B cell (primary cell): ENCODE results near the gene MTPN. TPM values are rescaled to one million over a fixed set of nuclear protein-coding genes. Genes with fewer than 3 reads are reported as not detected.

Experiments
- ATAC-seq: fragments of 200-7000 bp; cut with Tn5 transposase; one replicate; pipeline ENCODE4 v1.10.0; 2021; ENCODE audit warnings: low read depth, mild to moderate bottlenecking, moderate number of reproducible peaks, moderate library complexity
- CTCF ChIA-PET: fragments of 350-600 bp; sonication (Branson Sonifier 250); formaldehyde crosslinking; loops from one replicate; lab custom pipeline; 2021; ENCODE audit warnings: antibody characterized with exemption, inconsistent platforms; lab: Charles Lee
- POLR2A ChIA-PET: fragments of 350-600 bp; sonication (Branson Sonifier 250); formaldehyde crosslinking; loops from one replicate; lab custom pipeline; 2021; ENCODE audit warnings: antibody characterized with exemption; lab: Charles Lee
- DNase-seq: peaks from one replicate; pipeline ENCODE4 v3.0.0; 2013
- H2AFZ ChIP-seq: 2 replicates; pipeline ENCODE4 v1.6.1; 2012; ENCODE audit warnings: mild to moderate bottlenecking, low read depth, low read length; ENCODE audit not compliant: insufficient read depth, poor library complexity, severe bottlenecking
- H3K27ac ChIP-seq, 2 donors: 1 replicate in 1 of 2; 2 replicates in 1 of 2; pipeline ENCODE4 v1.5.1; 2012 to 2013; ENCODE audit warnings: low read length in 2 of 2, mild to moderate bottlenecking in 2 of 2, moderate library complexity in 1 of 2
- H3K27me3 ChIP-seq, 4 experiments: fragments of 200-600 bp in 1 of 4; sonication (generic) in 1 of 4; replicated peaks in 1 of 4; 1 replicate in 2 of 4; 2 replicates in 2 of 4; pipeline versions ENCODE4 v1.6.1 to v1.7.0; 2013 to 2016; ENCODE audit warnings: low read length in 3 of 4, mild to moderate bottlenecking in 2 of 4, mixed read lengths in 1 of 4, moderate library complexity in 1 of 4; ENCODE audit not compliant: insufficient read depth in 4 of 4, control insufficient read depth in 3 of 4; ENCODE audit errors: control extremely low read depth in 1 of 4
- H3K36me3 ChIP-seq, 2 experiments: replicated peaks in 1 of 2; 1 replicate in 1 of 2; 2 replicates in 1 of 2; pipeline versions ENCODE4 v1.6.1 to v1.7.1; 2013; ENCODE audit warnings: low read length in 1 of 2; ENCODE audit not compliant: insufficient read depth in 2 of 2, control insufficient read depth in 1 of 2; ENCODE audit errors: control extremely low read depth in 1 of 2, extremely low read depth in 1 of 2
- H3K4me1 ChIP-seq, 2 donors: fragments of 200-600 bp in 1 of 2; sonication (generic) in 1 of 2; 1 replicate in 1 of 2; 2 replicates in 1 of 2; pipeline versions ENCODE4 v1.5.1 to v1.6.1; 2013 to 2017; ENCODE audit warnings: low read length in 2 of 2; ENCODE audit not compliant: control insufficient read depth in 2 of 2, insufficient read depth in 2 of 2
- H3K4me2 ChIP-seq: replicated peaks from 2 replicates; pipeline ENCODE3; 2012; ENCODE audit warnings: mild to moderate bottlenecking, low read depth, low read length; ENCODE audit not compliant: poor library complexity, severe bottlenecking
- H3K4me3 ChIP-seq, 5 experiments: fragments of 200-600 bp in 1 of 5; sonication (generic) in 1 of 5; 1 replicate in 3 of 5; 2 replicates in 2 of 5; pipeline versions ENCODE4 v1.5.1 to v1.7.0; 2011 to 2016; ENCODE audit warnings: low read length in 4 of 5, mild to moderate bottlenecking in 4 of 5, low read depth in 2 of 5, control low read depth in 1 of 5, moderate library complexity in 1 of 5; ENCODE audit not compliant: insufficient read depth in 1 of 5; ENCODE audit errors: control extremely low read depth in 1 of 5, extremely low read depth in 1 of 5
- H3K79me2 ChIP-seq: fragments of 200-600 bp; sonication (generic); one replicate; pipeline ENCODE4 v1.6.0; 2016; ENCODE audit warnings: low read length; ENCODE audit not compliant: control insufficient read depth, insufficient read depth
- H3K9ac ChIP-seq: fragments of 200-600 bp; sonication (generic); 2 replicates; pipeline ENCODE4 v1.6.1; 2017; ENCODE audit warnings: mild to moderate bottlenecking, low read length, moderate library complexity
- H3K9me3 ChIP-seq, 3 donors: one replicate each; pipeline versions ENCODE4 v1.6.1 to v1.7.1; 2013; ENCODE audit warnings: low read length in 2 of 3; ENCODE audit not compliant: control insufficient read depth in 2 of 3, insufficient read depth in 1 of 3; ENCODE audit errors: control extremely low read depth in 1 of 3
- H4K20me1 ChIP-seq: 2 replicates; pipeline ENCODE4 v1.6.0; 2012; ENCODE audit warnings: mild to moderate bottlenecking, low read length; ENCODE audit not compliant: insufficient read depth, control insufficient read depth, poor library complexity, severe bottlenecking
- H3K27ac Mint-ChIP-seq: one replicate; pipeline ENCODE4 v1.8.0; 2021; ENCODE audit warnings: mixed read lengths
- H3K27me3 Mint-ChIP-seq: one replicate; pipeline ENCODE4 v1.8.0; 2021; ENCODE audit warnings: mixed read lengths
- H3K4me1 Mint-ChIP-seq: one replicate; pipeline ENCODE4 v1.8.0; 2021; ENCODE audit warnings: mixed read lengths
- H3K4me3 Mint-ChIP-seq: one replicate; pipeline ENCODE4 v1.8.0; 2021; ENCODE audit warnings: mixed read lengths
- H3K9me3 Mint-ChIP-seq: one replicate; pipeline ENCODE4 v1.8.0; 2022; ENCODE audit warnings: mixed read lengths; ENCODE audit not compliant: insufficient read depth
- CTCF ChIP-seq: fragments of 200-600 bp; IDR thresholded peaks from one replicate; pipeline ENCODE4 v1.8.0; 2022; ENCODE audit warnings: antibody characterized with exemption, mild to moderate bottlenecking
- EZH2 ChIP-seq: IDR thresholded peaks from 2 replicates; pipeline ENCODE4 v1.6.1; 2012; ENCODE audit warnings: borderline replicate concordance, low read depth, mild to moderate bottlenecking, moderate library complexity, low read length; ENCODE audit not compliant: insufficient read depth, poor library complexity, severe bottlenecking
- WGBS: methylation state at CpG from one replicate; pipeline ENCODE4 v1.1.5; 2013; ENCODE audit warnings: missing lambda C conversion rate; ENCODE audit not compliant: insufficient coverage; 5-methylcytosine and 5-hydroxymethylcytosine counted together
- intact Hi-C: fragments of 100-400 bp; cut with micrococcal nuclease; formaldehyde crosslinking; loops from one replicate; pipeline ENCODE4 v1.10.0; 2022
- polyA plus RNA-seq: library from polyadenylated mRNA; depleted of rRNA; stranded (reverse); fragments of >200 nt; gene quantifications from 2 replicates; pipeline ENCODE4 v1.2.3, GENCODE V29; 2012
- total RNA-seq, 2 donors: library from RNA; stranded (reverse); fragments of 120-200 nt in 1 of 2; gene quantifications; 1 replicate in 1 of 2; 2 replicates in 1 of 2; pipeline versions ENCODE4 v1.2.3 to v1.2.4, GENCODE V29; 2013 to 2022

The MTPN gene
- total and polyA plus RNA-seq, 2 donors (not counting 1 experiment from before 2014, with no cell fraction given): 60.5 to 115 TPM

- intact Hi-C loops: no loop called here
- TF ChIP-seq EZH2 (no peak), CTCF (no peak)
- no peak for DNase-seq
- Histone ChIP-seq H3K4me3 (no peak overlapping the region), H3K79me2 (no peaks in the 10 kb centered on the region), H3K36me3 (no peaks in the 10 kb centered on the region), H3K4me2 (no peak overlapping the region), H4K20me1 (no peaks in the 10 kb centered on the region), H3K27me3 (no peaks in the 10 kb centered on the region), H3K9ac (no peak overlapping the region), H3K27ac (no peak overlapping the region), H3K4me1 (no peaks in the 10 kb centered on the region), H2AFZ (no peak overlapping the region), H3K9me3 (no peaks in the 10 kb centered on the region)
- POLR2A ChIA-PET: interaction anchor here (1.1 kb wide), 1 partner anchor 29 kb away, joined by 8 read pairs; no protein-coding TSS in a partner anchor
- H3K27me3 Mint-ChIP-seq: no peaks in the 10 kb centered on the region
- CTCF ChIA-PET: no interaction called here
- no peaks in the 10 kb centered on the region for H3K4me1 Mint-ChIP-seq
- ATAC-seq: no peak
- H3K4me3 Mint-ChIP-seq: no peak overlapping the region
- H3K27ac Mint-ChIP-seq: no peak overlapping the region
- no CpG with 5 or more reads among the region's 2 CpGs for whole genome bisulfite sequencing
- no peaks in the 10 kb centered on the region for H3K9me3 Mint-ChIP-seq
These were observed 66.6 kb downstream of the MTPN start for GRCh38 chr7:135910393-135911036.

- Histone ChIP-seq H3K4me1 (no peaks in the 10 kb centered on the region), H3K36me3 (no peaks in the 10 kb centered on the region), H3K27me3 (no peaks in the 10 kb centered on the region), H3K4me2 (no peak overlapping the region), H3K4me3 (no peak overlapping the region), H2AFZ (no peak overlapping the region), H3K27ac (no peak overlapping the region), H4K20me1 (no peaks in the 10 kb centered on the region), H3K9me3 (peaks cover 0 to 7% (median 0%) of the 10 kb centered on the region in 3 donors), H3K9ac (no peak overlapping the region), H3K79me2 (no peaks in the 10 kb centered on the region)
- ATAC-seq: no peak
- CTCF ChIA-PET: no interaction called here
- Mint-ChIP-seq H3K27ac (no peak overlapping the region), H3K27me3 (no peaks in the 10 kb centered on the region), H3K4me1 (no peaks in the 10 kb centered on the region), H3K9me3 (no peaks in the 10 kb centered on the region), H3K4me3 (no peak overlapping the region)
- intact Hi-C loops: no loop called here
- no peak for DNase-seq
- no CpG with 5 or more reads among the region's 4 CpGs for WGBS
- POLR2A ChIA-PET: no interaction called here
- TF ChIP-seq EZH2 (no peak), CTCF (no peak)
These were observed 71.3 kb downstream of the MTPN start for GRCh38 chr7:135905858-135906257.
